ENCODE measurements around the gene FNDC3B.

DNA sequence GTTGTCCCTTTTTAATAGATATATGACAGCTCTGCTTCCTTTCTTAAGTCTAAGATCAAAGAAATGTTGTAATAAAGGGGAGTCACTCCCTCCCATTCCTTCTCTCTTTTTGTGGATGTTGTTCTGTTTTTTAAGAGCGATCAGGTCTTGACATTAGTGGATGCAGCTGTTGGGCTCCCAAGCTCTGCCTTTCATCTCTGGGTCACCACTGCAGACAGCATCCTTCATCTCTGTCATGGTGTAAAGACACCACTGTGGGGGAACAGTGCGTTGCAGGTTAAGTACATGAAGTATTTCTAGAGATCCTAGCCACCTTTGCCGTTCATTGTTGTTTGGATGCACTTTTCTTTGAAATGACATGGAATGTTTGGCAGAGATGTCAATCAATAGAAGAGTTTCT lies 17.7 kb downstream of the FNDC3B start:
- TF ChIP-seq POLR2A (IDR thresholded peaks at IDR 0.05; ENCODE audit: extremely low read depth, insufficient read length) (no peak), MAX (IDR thresholded peaks at IDR 0.05; ENCODE audit: low read depth, low read length) (no peak), MYC (IDR thresholded peaks at IDR 0.05; ENCODE audit: low read depth, low read length) (no peak)
- TF ChIP-seq, protein P1, sequence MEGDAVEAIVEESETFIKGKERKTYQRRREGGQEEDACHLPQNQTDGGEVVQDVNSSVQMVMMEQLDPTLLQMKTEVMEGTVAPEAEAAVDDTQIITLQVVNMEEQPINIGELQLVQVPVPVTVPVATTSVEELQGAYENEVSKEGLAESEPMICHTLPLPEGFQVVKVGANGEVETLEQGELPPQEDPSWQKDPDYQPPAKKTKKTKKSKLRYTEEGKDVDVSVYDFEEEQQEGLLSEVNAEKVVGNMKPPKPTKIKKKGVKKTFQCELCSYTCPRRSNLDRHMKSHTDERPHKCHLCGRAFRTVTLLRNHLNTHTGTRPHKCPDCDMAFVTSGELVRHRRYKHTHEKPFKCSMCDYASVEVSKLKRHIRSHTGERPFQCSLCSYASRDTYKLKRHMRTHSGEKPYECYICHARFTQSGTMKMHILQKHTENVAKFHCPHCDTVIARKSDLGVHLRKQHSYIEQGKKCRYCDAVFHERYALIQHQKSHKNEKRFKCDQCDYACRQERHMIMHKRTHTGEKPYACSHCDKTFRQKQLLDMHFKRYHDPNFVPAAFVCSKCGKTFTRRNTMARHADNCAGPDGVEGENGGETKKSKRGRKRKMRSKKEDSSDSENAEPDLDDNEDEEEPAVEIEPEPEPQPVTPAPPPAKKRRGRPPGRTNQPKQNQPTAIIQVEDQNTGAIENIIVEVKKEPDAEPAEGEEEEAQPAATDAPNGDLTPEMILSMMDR (IDR thresholded peaks at IDR 0.05; ENCODE audit: low read depth, low read length) = no peak
